NCI-H2196 treated with DMSO at 0.1 percent for 48 hours (cell line): ENCODE data around the gene LILRA1.
"Not testable (repeated sequence)": the region's sequence is repeated elsewhere in the genome, so short reads cannot be mapped to it uniquely, and the experiment has no call there.

Experiments
- DNase-seq: peaks from one replicate; lab custom pipeline; 2025; ENCODE audit not compliant: unreplicated experiment; lab: John Stamatoyannopoulos, UW

The LILRA1 gene

DNA sequence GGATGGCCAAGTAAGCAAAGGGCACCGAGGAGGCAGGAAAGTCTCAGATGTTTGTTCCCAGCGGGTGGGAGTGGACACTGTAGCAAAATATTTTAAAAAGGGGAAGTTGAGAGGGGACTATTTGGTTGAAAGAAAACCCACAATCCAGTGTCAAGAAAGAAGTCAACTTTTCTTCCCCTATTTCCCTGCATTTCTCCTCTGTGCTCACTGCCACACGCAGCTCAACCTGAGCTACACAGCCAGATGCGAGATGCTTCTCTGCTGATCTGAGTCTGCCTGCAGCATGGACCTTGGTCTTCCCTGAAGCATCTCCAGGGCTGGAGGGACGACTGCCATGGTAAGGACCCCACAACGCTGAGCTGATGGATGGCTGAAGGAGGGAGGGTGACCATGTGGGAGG lies at the start of gene LILRA1:
LILRA1 (plus strand) TSS at position 188 of the 400 bp plus-strand sequence. CDS start 613 bp downstream, outside the sequence.
- not testable (repeated sequence) for DNase-seq

DNA sequence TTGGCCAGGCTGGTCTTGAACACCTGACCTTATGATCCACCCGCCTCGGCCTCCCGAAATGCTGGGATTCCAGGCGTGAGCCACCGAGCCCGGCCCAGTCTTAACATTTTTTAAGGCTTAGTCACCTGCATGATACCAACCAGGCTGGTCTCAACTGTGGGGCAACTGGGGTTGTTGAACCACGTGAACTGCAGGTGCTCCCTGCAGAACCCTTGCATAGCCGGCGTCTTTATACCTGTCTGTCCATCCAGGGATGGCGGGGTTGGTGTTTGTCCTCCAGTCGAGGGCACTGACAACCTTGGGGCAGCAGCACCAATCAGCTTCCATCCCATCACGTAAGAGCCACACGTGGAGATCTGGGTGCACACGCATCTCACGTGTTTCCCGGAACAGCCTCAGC lies 44.6 kb upstream of the LILRA1 start:
- DNase-seq = no peak

GRCh38 chr19:54549224-54549623 lies 44.2 kb upstream of the LILRA1 start:
- DNase-seq = no peak

DNA sequence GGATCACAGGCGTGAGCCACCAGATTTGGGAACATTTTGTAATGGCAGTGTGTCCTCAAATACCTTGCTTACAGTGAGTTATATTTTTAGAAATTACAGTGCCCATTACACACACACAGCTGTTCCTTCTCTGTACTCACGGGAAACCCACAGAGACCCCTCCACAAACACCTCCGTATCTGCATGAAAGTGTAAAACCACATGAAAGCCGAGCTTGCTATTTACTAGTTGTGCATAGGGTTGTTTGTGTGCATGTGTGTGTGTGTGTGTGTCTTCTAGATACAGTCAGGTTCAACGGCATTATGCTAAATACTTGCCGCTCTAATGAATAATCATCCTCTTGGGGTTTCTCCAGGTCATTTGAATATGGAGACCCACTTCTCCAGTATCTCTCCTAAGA lies 42.1 kb upstream of the LILRA1 start:
- DNase-seq = no peak

DNA sequence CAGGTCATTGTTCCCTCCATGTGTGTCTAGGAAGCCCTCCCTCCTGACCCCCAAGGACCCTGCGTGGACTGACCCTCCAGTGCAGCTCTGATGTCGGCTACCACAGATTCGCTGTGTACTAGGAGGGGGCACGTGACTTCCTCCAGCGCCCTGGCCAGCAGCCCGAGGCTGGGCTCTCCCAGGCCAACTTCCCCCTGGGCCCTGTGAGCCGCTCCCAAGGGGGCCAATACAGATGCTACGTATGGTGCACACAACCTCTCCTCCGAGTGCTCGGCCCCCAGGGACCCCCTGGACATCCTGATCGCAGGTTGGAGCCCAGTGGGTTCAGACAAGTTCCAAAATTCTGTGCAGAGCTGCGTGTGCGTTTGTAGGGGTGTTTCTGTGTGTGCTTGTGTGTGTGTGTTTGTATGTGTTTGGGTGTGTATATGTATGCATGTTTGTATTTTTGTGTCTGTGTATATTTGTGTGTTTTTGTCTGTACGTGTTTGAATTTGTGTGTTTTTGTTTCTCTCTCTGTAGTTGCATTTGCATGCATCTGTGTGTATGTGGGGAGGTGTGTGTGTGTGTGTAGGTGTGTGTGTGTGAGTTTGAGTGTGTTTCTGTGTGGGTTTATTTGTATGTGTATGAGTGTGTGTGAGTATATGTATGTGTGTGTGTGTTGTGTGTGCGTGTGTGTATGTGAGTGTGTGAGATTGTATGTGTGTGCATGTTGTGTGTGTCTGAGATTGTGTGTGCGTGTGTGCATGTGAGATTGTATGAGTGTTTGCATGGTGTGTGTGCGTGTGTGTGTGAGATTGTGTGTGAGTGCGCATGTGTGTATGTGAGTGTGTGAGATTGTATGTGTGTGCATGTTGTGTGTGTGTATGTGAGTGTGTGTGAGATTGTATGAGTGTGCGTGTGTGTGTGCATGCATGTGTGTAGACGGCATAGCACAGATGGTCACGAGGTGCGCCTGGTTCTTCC lies 41.2 kb upstream of the LILRA1 start:
- no peak for DNase-seq

DNA sequence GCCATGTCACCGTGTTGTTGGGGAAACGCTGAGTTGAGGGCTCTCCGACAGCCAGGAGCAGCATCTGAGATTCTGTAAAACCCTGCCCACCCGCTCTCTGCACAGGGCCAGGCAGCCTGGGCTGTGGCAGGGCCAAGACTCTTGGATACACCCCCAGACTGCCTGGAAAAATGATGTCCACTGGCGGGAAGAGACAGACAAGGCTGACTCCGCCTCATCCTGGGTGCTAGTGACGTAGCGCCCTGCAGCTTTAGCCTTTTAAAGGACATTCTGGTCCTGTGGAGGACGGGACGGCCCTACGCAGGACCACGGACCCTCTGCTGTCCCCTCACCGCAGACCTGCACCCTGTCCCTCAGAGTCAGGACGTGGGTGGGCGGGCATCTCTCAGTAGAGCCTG lies 40.5 kb upstream of the LILRA1 start:
- DNase-seq = no peak

GRCh38 chr19:54554006-54554405 lies 39.4 kb upstream of the LILRA1 start:
- DNase-seq = no peak

DNA sequence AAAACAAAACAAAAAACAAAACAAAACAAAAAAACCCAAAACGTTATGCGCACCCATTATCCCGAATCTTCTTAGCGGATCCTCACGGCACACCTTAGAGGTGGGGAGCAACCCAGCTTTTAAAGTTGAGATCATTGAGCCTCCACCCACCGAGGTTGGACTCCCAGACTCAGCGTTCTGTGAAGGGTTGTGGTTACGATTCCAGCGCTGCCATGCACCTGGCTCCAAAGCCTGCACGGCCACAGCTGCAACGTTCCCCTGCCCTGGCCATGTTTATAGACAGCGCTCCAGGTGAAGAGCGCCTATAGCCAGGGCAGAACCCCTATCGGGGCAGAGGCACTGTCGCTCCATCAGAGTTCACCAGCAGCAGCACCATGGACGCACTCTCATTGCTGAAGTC lies 38.5 kb upstream of the LILRA1 start:
- DNase-seq = no peak

- no peak for DNase-seq
Measured at GRCh38 chr19:54556194-54556593, 37.2 kb upstream of the LILRA1 start.

DNA sequence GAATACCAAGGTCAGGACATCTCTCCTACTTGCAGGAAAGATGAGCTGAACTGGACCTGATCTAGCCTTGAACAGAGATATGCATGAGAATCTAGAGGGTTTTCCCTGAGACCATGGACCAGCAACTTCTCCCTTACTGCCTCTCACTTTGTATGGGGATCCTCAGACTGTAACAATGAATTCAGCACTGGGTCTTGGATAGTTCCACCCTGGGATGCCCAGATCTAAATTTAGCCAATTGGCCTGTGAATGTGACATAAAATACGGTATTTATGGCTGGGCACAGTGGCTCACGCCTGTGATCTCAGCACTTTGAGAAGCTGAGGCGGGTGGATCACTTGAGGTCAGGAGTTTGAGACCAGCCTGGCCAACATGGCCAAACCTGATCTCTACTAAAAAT lies 35.1 kb upstream of the LILRA1 start:
- no peak for DNase-seq

GRCh38 chr19:54560881-54561385 lies 32.5 kb upstream of the LILRA1 start:
- no peak for DNase-seq

DNA sequence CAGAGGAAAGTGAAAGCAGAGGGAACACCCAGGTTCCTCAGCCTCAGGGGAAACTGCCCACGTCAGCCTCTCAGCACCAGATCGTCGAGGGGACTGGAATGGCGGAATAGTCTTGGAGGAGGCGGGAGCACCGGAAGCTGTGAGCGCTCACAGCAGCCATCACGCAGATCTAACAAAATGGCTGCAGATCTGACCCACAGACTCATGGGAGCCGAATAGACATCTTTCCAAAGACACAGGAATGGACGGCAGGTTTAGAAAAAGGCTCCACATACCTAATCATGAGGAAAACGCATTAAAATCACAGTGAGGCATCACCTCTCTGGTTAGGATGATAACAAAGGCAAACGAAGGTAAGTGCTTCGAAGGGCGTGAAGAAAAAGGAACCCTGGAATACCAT lies 31.6 kb upstream of the LILRA1 start:
- DNase-seq = no peak

DNA sequence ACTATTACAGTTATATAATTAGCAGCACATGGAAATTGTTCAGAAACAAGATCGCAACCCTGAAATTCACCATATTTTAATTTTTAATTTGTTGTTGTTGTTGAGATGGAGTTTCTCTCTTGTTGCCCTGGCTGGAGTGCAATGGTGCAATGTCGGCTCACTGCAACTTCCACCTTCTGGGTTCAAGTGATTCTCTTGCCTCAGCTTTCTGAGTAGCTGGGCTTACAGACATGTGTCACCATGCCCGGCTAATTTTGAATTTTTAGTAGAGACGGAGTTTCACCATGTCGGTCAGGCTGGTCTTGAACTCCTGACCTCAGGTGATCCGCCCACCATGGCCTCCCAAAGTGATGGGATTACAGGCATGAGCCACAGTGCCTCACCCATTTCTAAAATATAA lies 30.2 kb upstream of the LILRA1 start:
- not testable (repeated sequence) for DNase-seq

DNA sequence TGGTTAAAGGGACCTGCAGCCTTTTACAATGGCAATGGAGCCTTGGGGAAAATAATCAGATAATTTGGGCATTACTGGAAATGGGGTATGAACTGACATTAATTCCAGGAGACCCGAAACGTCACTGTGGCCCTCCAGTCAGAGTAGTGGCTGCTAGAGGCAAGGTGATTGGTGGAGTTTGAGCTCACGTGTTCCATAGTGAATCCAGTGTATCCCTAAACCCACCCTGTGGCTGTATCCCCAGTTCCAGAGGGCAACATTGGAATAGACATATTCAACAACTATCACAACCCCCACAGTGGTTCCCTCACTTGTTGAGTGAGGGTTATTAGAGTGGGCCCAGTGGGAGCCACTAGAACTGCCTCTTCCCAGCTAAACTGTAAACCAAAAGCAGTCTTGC lies 23.1 kb upstream of the LILRA1 start:
- DNase-seq = no peak

GRCh38 chr19:54571715-54572615 lies 21.5 kb upstream of the LILRA1 start:
- DNase-seq = not testable (repeated sequence)

DNA sequence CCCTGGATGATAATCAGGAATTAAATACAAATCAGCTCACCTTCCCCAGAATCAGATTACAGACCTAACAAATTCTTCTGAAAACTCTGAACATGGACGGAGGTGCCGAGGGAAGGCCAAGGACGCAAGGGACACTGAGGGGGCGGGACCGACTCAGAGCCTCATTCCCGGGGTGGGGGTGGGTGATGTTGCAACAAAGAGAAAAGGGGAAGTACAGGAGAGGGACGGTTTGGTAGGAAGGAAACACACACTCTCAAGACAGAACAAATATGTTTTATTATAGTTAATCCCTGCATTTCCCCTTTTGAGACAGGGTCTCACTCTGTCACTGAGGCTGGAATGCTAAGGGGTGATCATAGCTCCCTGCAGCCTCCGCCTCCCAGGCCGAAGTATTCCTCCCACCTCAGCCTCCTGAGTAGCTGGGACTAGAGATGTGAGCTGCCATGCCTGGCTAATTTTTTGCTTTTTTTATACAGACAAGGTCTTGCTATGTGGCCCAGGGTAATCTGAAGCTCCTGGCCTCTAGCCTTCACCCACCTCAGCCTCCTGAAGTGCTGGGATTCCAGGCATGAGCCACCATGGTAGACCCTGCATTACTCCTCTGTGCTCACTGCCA lies 20.6 kb upstream of the LILRA1 start:
- no peak for DNase-seq

DNA sequence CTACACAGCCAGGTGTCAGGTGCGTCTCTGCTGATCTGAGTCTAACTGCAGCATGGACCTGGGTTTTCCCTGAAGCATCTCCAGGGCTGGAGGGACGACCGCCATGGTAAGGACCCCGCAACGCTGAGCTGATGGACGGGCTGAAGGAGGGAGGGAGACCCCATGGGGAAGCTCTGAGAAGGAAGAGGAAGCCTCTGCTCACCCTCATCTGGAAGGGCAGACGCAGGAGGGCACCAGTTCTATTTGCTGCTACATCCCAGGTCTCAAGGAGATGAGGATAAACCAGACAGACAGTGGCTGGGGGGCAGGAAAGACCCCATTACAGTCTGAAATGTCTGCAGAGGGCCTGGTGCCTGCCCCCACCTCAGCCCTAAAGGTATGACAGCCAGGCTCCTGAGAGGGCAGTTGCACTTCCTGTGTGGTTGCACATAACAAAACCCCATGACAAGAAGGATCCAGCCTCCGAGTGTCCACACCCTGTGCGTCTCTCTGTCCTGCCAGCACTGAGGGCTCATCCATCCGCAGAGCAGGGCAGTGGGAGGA lies 20.0 kb upstream of the LILRA1 start, which contains the start of gene LILRA2:
LILRA2 (plus strand) TSS at position 461 of the 543 bp plus-strand sequence. CDS start 89 bp downstream, outside the sequence.
- no peak for DNase-seq

DNA sequence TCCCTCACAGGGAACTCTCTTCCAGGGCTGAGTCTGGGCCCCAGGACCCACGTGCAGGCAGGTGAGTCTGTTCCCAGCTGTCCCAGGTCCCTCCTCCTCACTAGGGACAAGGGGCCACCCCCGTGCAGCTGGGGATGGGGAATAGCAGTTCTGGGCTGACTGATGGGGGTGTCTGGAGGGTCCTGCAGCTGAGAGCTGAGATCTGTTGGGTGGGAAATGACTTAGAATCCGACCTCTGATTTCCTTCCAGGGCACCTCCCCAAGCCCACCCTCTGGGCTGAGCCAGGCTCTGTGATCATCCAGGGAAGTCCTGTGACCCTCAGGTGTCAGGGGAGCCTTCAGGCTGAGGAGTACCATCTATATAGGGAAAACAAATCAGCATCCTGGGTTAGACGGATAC lies 19.4 kb upstream of the LILRA1 start:
- no peak for DNase-seq

DNA sequence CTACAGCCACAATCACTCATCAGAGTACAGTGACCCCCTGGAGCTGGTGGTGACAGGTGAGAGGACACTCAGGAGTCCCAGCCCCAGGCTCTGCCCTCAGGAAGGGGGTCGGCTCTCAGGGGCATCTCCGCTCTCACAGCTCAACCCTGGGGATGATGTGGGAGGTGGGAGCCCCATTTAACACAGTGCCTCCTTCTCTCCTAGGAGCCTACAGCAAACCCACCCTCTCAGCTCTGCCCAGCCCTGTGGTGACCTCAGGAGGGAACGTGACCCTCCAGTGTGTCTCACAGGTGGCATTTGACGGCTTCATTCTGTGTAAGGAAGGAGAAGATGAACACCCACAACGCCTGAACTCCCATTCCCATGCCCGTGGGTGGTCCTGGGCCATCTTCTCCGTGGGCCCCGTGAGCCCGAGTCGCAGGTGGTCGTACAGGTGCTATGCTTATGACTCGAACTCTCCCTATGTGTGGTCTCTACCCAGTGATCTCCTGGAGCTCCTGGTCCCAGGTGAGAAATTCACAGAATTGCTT lies 18.8 kb upstream of the LILRA1 start:
- DNase-seq = no peak

GRCh38 chr19:54575205-54575604 lies 18.2 kb upstream of the LILRA1 start:
- not testable (repeated sequence) for DNase-seq
